Glutamatergic neuron (in vitro differentiated cells): ENCODE results near the gene NBEA. TPM values are rescaled to one million over a fixed set of nuclear protein-coding genes. Genes with fewer than 3 reads are reported as not detected.
A peak's percentile ranks its signal among the peaks of the same experiment; 100 is the strongest.

Source experiments
- DNase-seq: peaks from one replicate; pipeline ENCODE4 v3.0.0; 2022
- H3K27ac Mint-ChIP-seq: one replicate; pipeline ENCODE4 v1.8.0; 2020; ENCODE audit warnings: mild to moderate bottlenecking, mixed read lengths, inconsistent platforms; ENCODE audit not compliant: unreplicated experiment
- H3K27me3 Mint-ChIP-seq: one replicate; pipeline ENCODE4 v1.8.0; 2020; ENCODE audit warnings: mild to moderate bottlenecking, moderate library complexity, mixed read lengths, inconsistent platforms; ENCODE audit not compliant: unreplicated experiment
- H3K36me3 Mint-ChIP-seq: one replicate; pipeline ENCODE4 v1.8.0; 2020; ENCODE audit warnings: mild to moderate bottlenecking, mixed read lengths, inconsistent platforms; ENCODE audit not compliant: unreplicated experiment
- H3K4me1 Mint-ChIP-seq: one replicate; pipeline ENCODE4 v1.8.0; 2020; ENCODE audit warnings: mild to moderate bottlenecking, low read depth, mixed read lengths, inconsistent platforms; ENCODE audit not compliant: unreplicated experiment
- H3K4me3 Mint-ChIP-seq: one replicate; pipeline ENCODE4 v1.8.0; 2020; ENCODE audit warnings: mild to moderate bottlenecking, mixed read lengths, inconsistent platforms; ENCODE audit not compliant: unreplicated experiment
- H3K9me3 Mint-ChIP-seq: one replicate; pipeline ENCODE4 v1.8.0; 2020; ENCODE audit warnings: mild to moderate bottlenecking, moderate library complexity, mixed read lengths, inconsistent platforms; ENCODE audit not compliant: unreplicated experiment
- CTCF ChIP-seq: fragments of 200-600 bp; sonication (generic); IDR thresholded peaks from one replicate; pipeline ENCODE4 v1.5.0; 2021; ENCODE audit not compliant: partially characterized antibody, unreplicated experiment
- total RNA-seq: library from RNA; stranded (reverse); fragmentation: NEBNext Ultra II Directional; extraction: Animal tissue kit (Norgen Biotek cat#: 25700); gene quantifications from one replicate; pipeline ENCODE4 v1.2.1, GENCODE V29; 2021; ENCODE audit not compliant: unreplicated experiment

Gene NBEA
- total RNA-seq, 1 donor from 2014 or later, result 48.3 TPM

- peak overlapping the region; percentile 99 for H3K27ac Mint-ChIP-seq
- peak overlapping the region; percentile 86 for H3K4me3 Mint-ChIP-seq
- peaks cover 42% of the 10 kb centered on the region for H3K4me1 Mint-ChIP-seq
- DNase-seq, result no peak
- H3K36me3 Mint-ChIP-seq, result peaks cover 16% of the 10 kb centered on the region
- no peak for TF ChIP-seq CTCF
- H3K27me3 Mint-ChIP-seq, result peaks cover 28% of the 10 kb centered on the region
- H3K9me3 Mint-ChIP-seq, result peaks cover 34% of the 10 kb centered on the region
Measured at GRCh38 chr13:35477386-35477946, 535.4 kb downstream of the NBEA start.

GRCh38 chr13:35478271-35479037 lies 536.4 kb downstream of the NBEA start:
- Mint-ChIP-seq H3K4me3 (peak overlapping the region; percentile 86), H3K9me3 (peaks cover 34% of the 10 kb centered on the region), H3K27ac (peak overlapping the region; percentile 88), H3K27me3 (peaks cover 28% of the 10 kb centered on the region), H3K36me3 (peaks cover 16% of the 10 kb centered on the region), H3K4me1 (peaks cover 43% of the 10 kb centered on the region)
- DNase-seq, result peak; percentile 74
- no peak for TF ChIP-seq CTCF

GRCh38 chr13:35479038-35479492 lies 537.0 kb downstream of the NBEA start:
- H3K27me3 Mint-ChIP-seq, result peaks cover 28% of the 10 kb centered on the region
- peak overlapping the region; percentile 86 for H3K4me3 Mint-ChIP-seq
- H3K9me3 Mint-ChIP-seq, result peaks cover 32% of the 10 kb centered on the region
- H3K27ac Mint-ChIP-seq, result peak overlapping the region; percentile 88
- H3K36me3 Mint-ChIP-seq, result peaks cover 16% of the 10 kb centered on the region
- DNase-seq, result no peak
- H3K4me1 Mint-ChIP-seq, result peaks cover 48% of the 10 kb centered on the region
- no peak for TF ChIP-seq CTCF

- TF ChIP-seq CTCF, result no peak
- no peak overlapping the region for H3K27ac Mint-ChIP-seq
- peaks cover 30% of the 10 kb centered on the region for H3K27me3 Mint-ChIP-seq
- H3K9me3 Mint-ChIP-seq, result peaks cover 30% of the 10 kb centered on the region
- peaks cover 12% of the 10 kb centered on the region for H3K36me3 Mint-ChIP-seq
- peaks cover 52% of the 10 kb centered on the region for H3K4me1 Mint-ChIP-seq
- no peak for DNase-seq
- H3K4me3 Mint-ChIP-seq, result peak overlapping the region; percentile 64
Measured at GRCh38 chr13:35479706-35480105, 537.6 kb downstream of the NBEA start.

GRCh38 chr13:35480346-35480745 lies 538.3 kb downstream of the NBEA start:
- Mint-ChIP-seq H3K4me1 (peaks cover 55% of the 10 kb centered on the region), H3K27ac (no peak overlapping the region), H3K36me3 (peaks cover 11% of the 10 kb centered on the region), H3K9me3 (peaks cover 26% of the 10 kb centered on the region), H3K4me3 (peak overlapping the region; percentile 38), H3K27me3 (peaks cover 26% of the 10 kb centered on the region)
- TF ChIP-seq CTCF, result no peak
- no peak for DNase-seq
